AG04450 (cell line): ENCODE results near the gene SPTLC3. TPM values are rescaled to one million over a fixed set of nuclear protein-coding genes. Genes with fewer than 3 reads are reported as not detected.

Source experiments
- CTCF ChIA-PET: fragments of 300-600, 350-600 bp; formaldehyde crosslinking; extraction: SDS; loops from one replicate; lab custom pipeline; 2022; ENCODE audit warnings: antibody characterized with exemption, inconsistent platforms; lab: Charles Lee
- POLR2A ChIA-PET: fragments of 350-600 bp; formaldehyde crosslinking; extraction: SDS; loops from one replicate; lab custom pipeline; 2021; ENCODE audit warnings: antibody characterized with exemption, inconsistent platforms; lab: Yijun Ruan, JAX
- DNase-seq: peaks from one replicate; pipeline ENCODE4 v3.0.0-alpha.2; 2011; ENCODE audit warnings: low read depth, low spot score
- H3K27ac ChIP-seq: one replicate; pipeline ENCODE4 v1.5.1; 2012; ENCODE audit warnings: low read depth, low read length, control low read depth
- H3K27me3 ChIP-seq: one replicate; pipeline ENCODE4 v1.6.0; 2012; ENCODE audit warnings: low read length; ENCODE audit not compliant: control insufficient read depth, insufficient read depth
- H3K4me3 ChIP-seq: 2 replicates; pipeline ENCODE4 v1.5.1; 2011; ENCODE audit warnings: mild to moderate bottlenecking, low read depth, low read length, control low read depth
- H3K9me3 ChIP-seq: 2 replicates; pipeline ENCODE4 v1.5.1; 2012; ENCODE audit warnings: low read length; ENCODE audit not compliant: control insufficient read depth, insufficient read depth
- polyA plus RNA-seq: library from polyadenylated mRNA; depleted of rRNA; stranded (reverse); fragments of >200 nt; gene quantifications from 2 replicates; pipeline ENCODE4 v1.2.3, GENCODE V29; 2011
- TF ChIP-seq, protein P1 (sequence below): IDR thresholded peaks from 2 replicates; pipeline ENCODE4 v1.5.1; 2011; ENCODE audit warnings: low read depth, low read length, control low read depth, inconsistent platforms

The SPTLC3 gene
- polyA plus RNA-seq, 1 experiment: 2.8 TPM

DNA sequence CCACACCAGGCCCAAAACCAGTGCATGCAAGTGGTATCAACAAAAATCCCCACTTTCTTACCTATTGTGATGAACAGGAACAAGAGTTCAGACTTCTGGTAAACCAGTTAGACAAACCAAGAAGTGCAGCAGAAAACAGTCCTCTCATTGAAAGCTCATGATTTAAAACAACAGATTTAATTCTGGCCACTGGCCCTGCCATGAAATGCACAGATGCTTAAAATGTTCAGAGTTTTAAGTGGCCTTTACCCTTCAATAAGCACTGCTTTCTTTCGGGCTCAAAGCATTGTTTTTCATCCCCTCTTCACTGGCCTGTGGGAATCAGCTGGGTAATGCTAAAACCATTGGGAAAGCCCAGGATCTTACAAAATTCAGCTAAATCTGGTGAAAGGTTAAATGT lies 109.9 kb downstream of the SPTLC3 start:
- H3K27ac ChIP-seq: no peak overlapping the region
- TF ChIP-seq, protein P1, sequence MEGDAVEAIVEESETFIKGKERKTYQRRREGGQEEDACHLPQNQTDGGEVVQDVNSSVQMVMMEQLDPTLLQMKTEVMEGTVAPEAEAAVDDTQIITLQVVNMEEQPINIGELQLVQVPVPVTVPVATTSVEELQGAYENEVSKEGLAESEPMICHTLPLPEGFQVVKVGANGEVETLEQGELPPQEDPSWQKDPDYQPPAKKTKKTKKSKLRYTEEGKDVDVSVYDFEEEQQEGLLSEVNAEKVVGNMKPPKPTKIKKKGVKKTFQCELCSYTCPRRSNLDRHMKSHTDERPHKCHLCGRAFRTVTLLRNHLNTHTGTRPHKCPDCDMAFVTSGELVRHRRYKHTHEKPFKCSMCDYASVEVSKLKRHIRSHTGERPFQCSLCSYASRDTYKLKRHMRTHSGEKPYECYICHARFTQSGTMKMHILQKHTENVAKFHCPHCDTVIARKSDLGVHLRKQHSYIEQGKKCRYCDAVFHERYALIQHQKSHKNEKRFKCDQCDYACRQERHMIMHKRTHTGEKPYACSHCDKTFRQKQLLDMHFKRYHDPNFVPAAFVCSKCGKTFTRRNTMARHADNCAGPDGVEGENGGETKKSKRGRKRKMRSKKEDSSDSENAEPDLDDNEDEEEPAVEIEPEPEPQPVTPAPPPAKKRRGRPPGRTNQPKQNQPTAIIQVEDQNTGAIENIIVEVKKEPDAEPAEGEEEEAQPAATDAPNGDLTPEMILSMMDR: no peak
- POLR2A ChIA-PET: no interaction called here
- no peaks in the 10 kb centered on the region for H3K9me3 ChIP-seq
- no peak for DNase-seq
- peaks cover 3% of the 10 kb centered on the region for H3K27me3 ChIP-seq
- H3K4me3 ChIP-seq: no peak overlapping the region
- CTCF ChIA-PET: interaction anchor here (0.6 to 4.0 kb wide), 44 partner anchors 10 to 935 kb away, joined by 3 to 44 read pairs (median 4); no protein-coding TSS in a partner anchor

DNA sequence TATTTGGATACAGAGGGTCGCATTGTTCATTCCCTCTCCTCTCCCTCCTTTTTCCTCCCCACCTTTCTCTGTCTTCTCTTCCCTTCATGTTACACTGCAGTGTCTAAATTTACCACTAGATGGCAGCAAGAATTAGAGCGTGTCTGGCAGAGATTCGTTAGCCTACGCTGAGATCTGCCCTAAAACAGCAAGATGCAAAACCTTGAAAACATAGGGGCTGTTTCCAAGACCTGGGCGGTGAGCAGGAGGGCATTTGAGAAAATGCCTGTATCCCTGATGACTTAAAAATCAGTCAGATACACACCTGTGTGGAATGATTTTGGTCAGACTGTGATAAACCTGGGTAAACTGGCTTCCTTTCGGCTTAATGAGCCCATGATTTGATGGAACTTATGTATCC lies 110.8 kb downstream of the SPTLC3 start:
- POLR2A ChIA-PET: no interaction called here
- TF ChIP-seq, protein P1: peak; percentile 93
- CTCF ChIA-PET: interaction anchor here (0.5 to 4.0 kb wide), 46 partner anchors 11 to 935 kb away, joined by 3 to 44 read pairs (median 4); partner anchors contain the start of genes ESF1 and NDUFAF5
- H3K27me3 ChIP-seq: peaks cover 3% of the 10 kb centered on the region
- H3K9me3 ChIP-seq: no peaks in the 10 kb centered on the region
- no peak overlapping the region for H3K27ac ChIP-seq
- H3K4me3 ChIP-seq: no peak overlapping the region
- peak; percentile 7 for DNase-seq

DNA sequence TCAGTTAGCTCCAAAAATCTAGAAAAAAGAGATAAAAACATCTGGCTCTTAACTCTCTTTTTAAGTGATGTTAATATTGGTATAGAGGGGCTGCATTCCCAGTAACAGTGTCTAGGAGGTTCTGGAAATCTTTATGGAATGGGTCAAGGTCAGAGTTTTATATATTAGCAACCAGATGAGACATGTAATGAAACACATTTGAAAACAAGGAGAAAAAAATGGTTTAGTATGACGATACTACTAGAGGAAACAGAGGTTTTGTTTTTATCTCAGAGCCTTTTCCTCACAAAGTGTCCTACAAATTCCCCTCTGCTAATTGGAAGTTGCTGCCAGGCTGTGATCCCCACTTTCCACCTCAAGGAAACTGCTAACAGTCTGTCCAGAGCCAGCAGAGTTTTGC lies 111.7 kb downstream of the SPTLC3 start:
- Histone ChIP-seq H3K27ac (no peak overlapping the region), H3K9me3 (no peaks in the 10 kb centered on the region), H3K4me3 (no peak overlapping the region), H3K27me3 (peaks cover 3% of the 10 kb centered on the region)
- DNase-seq: no peak
- TF ChIP-seq, protein P1: no peak
- ChIA-PET CTCF (interaction anchor here (0.8 to 4.0 kb wide), 24 partner anchors 10 to 934 kb away, joined by 3 to 44 read pairs (median 5); partner anchors contain the start of genes ESF1 and NDUFAF5), POLR2A (no interaction called here)

DNA sequence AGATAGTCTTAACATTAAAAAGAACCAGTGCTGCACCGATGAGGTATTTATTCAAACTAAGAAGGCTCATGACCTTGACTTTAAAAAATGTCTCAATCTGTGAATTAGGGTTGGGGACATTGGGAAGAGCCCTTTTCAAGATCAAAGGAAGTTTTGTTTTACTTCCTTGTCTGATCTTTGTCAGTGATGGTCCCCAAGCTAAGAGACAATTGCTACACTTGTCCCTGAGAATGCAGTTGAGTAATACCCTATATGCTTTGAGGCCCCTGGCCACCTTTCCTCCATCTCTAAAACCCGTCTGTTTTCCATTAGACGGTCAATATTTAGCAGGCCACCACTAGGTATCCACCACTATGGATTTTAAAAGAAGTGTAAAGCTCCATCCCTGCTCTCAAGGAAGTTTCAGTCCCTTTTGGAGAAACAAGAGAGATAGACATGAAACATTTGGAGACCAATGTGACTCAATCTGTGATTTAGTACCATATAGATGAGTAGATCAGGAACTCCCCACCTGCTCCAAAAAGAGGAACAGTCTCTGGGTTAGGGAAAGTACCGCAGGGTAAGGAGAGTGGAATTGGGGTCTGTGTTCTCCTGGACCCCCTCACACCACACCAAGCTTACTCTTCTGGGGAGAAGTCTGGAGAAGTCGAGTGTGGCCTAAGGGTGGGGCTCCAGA lies 113.2 kb downstream of the SPTLC3 start:
- TF ChIP-seq, protein P1: no peak
- Histone ChIP-seq H3K27ac (no peak overlapping the region), H3K27me3 (no peaks in the 10 kb centered on the region), H3K4me3 (no peak overlapping the region), H3K9me3 (no peaks in the 10 kb centered on the region)
- CTCF ChIA-PET: interaction anchor here (0.6 to 4.0 kb wide), 14 partner anchors 8 to 1868 kb away, joined by 3 to 39 read pairs (median 4); partner anchors contain the start of genes ESF1 and NDUFAF5
- POLR2A ChIA-PET: no interaction called here
- DNase-seq: no peak

DNA sequence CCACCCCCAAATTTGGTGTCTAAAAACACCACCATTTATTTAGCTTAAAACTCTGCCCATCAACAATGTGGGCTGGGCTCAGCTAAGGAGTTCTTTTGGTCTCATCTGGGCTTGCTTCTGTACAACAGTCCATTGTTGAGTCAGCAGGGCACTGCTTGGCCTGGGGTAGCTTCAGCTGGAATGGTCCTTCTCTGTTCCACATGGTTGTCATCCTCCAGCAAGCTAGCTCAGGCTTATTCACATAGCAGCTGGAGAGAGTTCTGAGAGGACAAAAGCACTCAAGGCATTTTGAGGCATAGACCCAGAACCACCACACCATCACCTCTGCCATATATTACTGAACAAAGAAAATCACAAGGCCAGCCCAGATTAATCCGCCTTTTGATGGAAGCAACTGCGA lies 116.7 kb downstream of the SPTLC3 start:
- ChIA-PET POLR2A (no interaction called here), CTCF (interaction anchor here (1.8 kb wide), 1 partner anchor 201 kb away, joined by 5 read pairs; no protein-coding TSS in a partner anchor)
- Histone ChIP-seq H3K27ac (no peak overlapping the region), H3K27me3 (no peaks in the 10 kb centered on the region), H3K9me3 (no peaks in the 10 kb centered on the region), H3K4me3 (no peak overlapping the region)
- no peak for DNase-seq
- TF ChIP-seq, protein P1: no peak
